Measurements from ENCODE around the gene C20orf96.
"Not testable (repeated sequence)": the region's sequence is repeated elsewhere in the genome, so short reads cannot be mapped to it uniquely, and the experiment has no call there.

C20orf96 gene

GRCh38 chr20:290084-290831, at the start of gene C20orf96:
TSS of gene C20orf96 (minus strand) at chr20:290750. CDS start at chr20:290610, 140 bp downstream.
- DNase-seq = peak; percentile 82

GRCh38 chr20:336040-336439, 45.5 kb upstream of the C20orf96 start:
- DNase-seq = not testable (repeated sequence)

GRCh38 chr20:334578-334977, 44.0 kb upstream of the C20orf96 start:
- DNase-seq = no peak

GRCh38 chr20:330233-331149, 39.9 kb upstream of the C20orf96 start:
- DNase-seq = peak; percentile 39

GRCh38 chr20:329851-330232, 39.3 kb upstream of the C20orf96 start:
- no peak for DNase-seq

- no peak for DNase-seq
Observed at GRCh38 chr20:328975-329695, 38.6 kb upstream of the C20orf96 start.

GRCh38 chr20:328027-328974, 37.8 kb upstream of the C20orf96 start:
- no peak for DNase-seq

GRCh38 chr20:327186-328026, 36.9 kb upstream of the C20orf96 start:
- peak; percentile 65 for DNase-seq

GRCh38 chr20:326645-327185, 36.2 kb upstream of the C20orf96 start:
- no peak for DNase-seq

GRCh38 chr20:325889-326644, 35.5 kb upstream of the C20orf96 start:
- DNase-seq = peak; percentile 43

GRCh38 chr20:325045-325888, 34.7 kb upstream of the C20orf96 start, which contains the start of gene SOX12:
TSS of gene SOX12 (plus strand) at chr20:325552. CDS start at chr20:325925, 373 bp downstream.
- peak; percentile 98 for DNase-seq

GRCh38 chr20:324177-325044, 33.9 kb upstream of the C20orf96 start:
- peak; percentile 95 for DNase-seq

GRCh38 chr20:316316-317068, 25.9 kb upstream of the C20orf96 start:
- DNase-seq = no peak

- DNase-seq = no peak
Observed at GRCh38 chr20:313948-314347, 23.4 kb upstream of the C20orf96 start.

GRCh38 chr20:313402-313801, 22.9 kb upstream of the C20orf96 start:
- no peak for DNase-seq

GRCh38 chr20:312866-313265, 22.3 kb upstream of the C20orf96 start:
- no peak for DNase-seq

GRCh38 chr20:312067-312466, 21.5 kb upstream of the C20orf96 start:
- DNase-seq = no peak
